ENCODE results near the gene PDSS2. TPM values are rescaled to one million over a fixed set of nuclear protein-coding genes. Genes with fewer than 3 reads are reported as not detected.

PDSS2 gene
- total and polyA plus RNA-seq, 2 of the 8 experiments (the other 6 are each of a cell fraction or from before 2014, with no cell fraction given): 10.7 to 16.1 TPM

DNA sequence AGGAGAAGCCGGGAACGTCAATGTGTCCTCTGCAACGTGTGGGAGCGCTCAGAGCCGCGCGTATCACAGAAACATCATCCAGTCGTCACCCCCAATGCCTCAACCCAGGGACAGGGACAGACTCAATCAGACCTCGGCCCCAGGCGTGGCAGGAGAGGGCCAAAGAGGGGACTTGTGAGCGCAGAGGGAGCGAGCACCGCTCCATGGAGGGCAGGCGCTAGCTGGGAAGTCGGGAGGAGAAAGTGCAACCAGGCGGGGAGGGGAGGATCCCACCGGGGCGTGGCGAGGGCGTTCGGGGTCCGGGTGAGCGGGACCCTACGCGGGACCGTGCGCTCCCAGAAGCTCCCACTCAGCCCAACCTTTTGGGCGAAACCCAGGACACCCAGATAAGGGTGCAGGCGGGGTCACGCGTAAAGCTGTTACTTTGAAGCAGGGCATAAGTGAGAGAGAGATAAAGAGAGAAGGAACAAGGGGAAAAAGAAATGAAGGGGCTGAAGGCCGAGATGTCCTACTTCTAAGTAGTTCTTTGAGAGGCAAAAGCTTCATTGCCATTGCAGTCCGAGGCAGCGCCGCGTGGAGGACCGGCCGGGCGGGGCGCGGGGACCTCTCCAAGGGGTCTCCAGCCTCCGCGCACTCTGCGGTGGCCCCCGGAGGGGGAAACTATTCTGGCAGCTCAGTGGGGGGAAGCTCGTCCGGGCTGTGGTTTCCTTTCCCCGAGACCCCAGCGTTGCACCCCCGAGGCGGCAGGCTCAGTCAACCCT is 29.7 kb upstream of the PDSS2 start:
- ChIA-PET CTCF (ENCODE audit: partially characterized antibody) (interaction anchor here (1.0 to 2.2 kb wide), 6 partner anchors 9 to 158 kb away, joined by 3 to 10 read pairs (median 4); partner anchors contain the start of gene PDSS2), POLR2A (ENCODE audit: partially characterized antibody) (interaction anchor here (0.6 to 5.4 kb wide), 4 partner anchors 8 to 204 kb away, joined by 3 to 26 read pairs (median 4); partner anchors contain the start of gene PDSS2)
- Histone ChIP-seq H3K9me3 (ENCODE audit: insufficient read depth in 2 of 2, low read depth in 1 of 2, low read length in 1 of 2) (no peaks in the 10 kb centered on the region), H3K27ac (ENCODE audit: low read depth, low read length) (no peak overlapping the region), H2BK5ac (ENCODE audit: low read depth, low read length) (no peak overlapping the region; the same call in 1 of the 2 replicates), H2AK5ac (ENCODE audit: low read depth, low read length) (no peak overlapping the region), H3K23me2 (ENCODE audit: low read depth, low read length) (peaks cover 26% of the 10 kb centered on the region), H3K79me2 (ENCODE audit: control insufficient read depth in 1 of 2, insufficient read depth in 2 of 2, low read length in 2 of 2) (no peaks in the 10 kb centered on the region), H3K23ac (ENCODE audit: insufficient read length) (no peak overlapping the region), H3K14ac (ENCODE audit: insufficient read length) (no peak overlapping the region), H3K27me3 (replicated peaks in 1 of 4; ENCODE audit: control insufficient read depth in 3 of 4, extremely low read depth in 1 of 4, insufficient read depth in 3 of 4, low read length in 3 of 4) (peaks cover 10 to 43% (median 27%) of the 10 kb centered on the region in 4 experiments), H3K36me3 (ENCODE audit: control insufficient read depth in 2 of 4, insufficient read depth in 4 of 4, low read length in 3 of 4) (no peaks in the 10 kb centered on the region), H4K5ac (ENCODE audit: insufficient read length, low read depth, low read length) (no peak overlapping the region), H2BK15ac (ENCODE audit: low read length) (no peak overlapping the region; the same call in 1 of the 2 replicates), H2BK20ac (ENCODE audit: low read length) (no peak overlapping the region), H3K4me3 (ENCODE audit: extremely low read depth in 1 of 4, insufficient read depth in 2 of 4, low read depth in 3 of 4, low read length in 4 of 4) (peak overlapping the region; percentile 63 to 91 (median 73)), H4K91ac (replicated peaks; ENCODE audit: insufficient read length, low read length) (peak overlapping the region; percentile 3), H2BK12ac (ENCODE audit: low read depth, low read length) (no peak overlapping the region), H2AFZ (ENCODE audit: low read length) (peak overlapping the region; percentile 29; the same call in 1 of the 2 replicates), H3K18ac (ENCODE audit: extremely low read depth, low read length) (peak overlapping the region; percentile 73; the same call in 1 of the 2 replicates), H4K8ac (ENCODE audit: extremely low read depth, insufficient read depth, low read length) (peak overlapping the region; percentile 52), H3K4me2 (ENCODE audit: insufficient read depth in 1 of 2, low read depth in 2 of 2, low read length in 2 of 2) (peak overlapping the region; percentile 97 to 99), H3K4me1 (replicated peaks in 1 of 4; ENCODE audit: control insufficient read depth in 3 of 4, insufficient read depth in 4 of 4, low read length in 3 of 4) (peaks cover 0 to 14% (median 10%) of the 10 kb centered on the region in 4 experiments; a peak in 6 of 7 replicates), H3K79me1 (ENCODE audit: low read depth, low read length) (no peaks in the 10 kb centered on the region; the same call in 1 of the 2 replicates), H3K9ac (replicated peaks in 1 of 4; ENCODE audit: extremely low read depth in 1 of 4, low read depth in 3 of 4, low read length in 3 of 4) (peak overlapping the region in 1 of 4 experiments; percentile 55; a peak in 3 of 7 replicates), H4K20me1 (replicated peaks in 1 of 2; ENCODE audit: control insufficient read depth in 1 of 2, insufficient read depth in 2 of 2, low read length in 2 of 2) (peaks cover 0 to 2% of the 10 kb centered on the region in 2 experiments), H2BK120ac (replicated peaks; ENCODE audit: low read depth, low read length) (no peak overlapping the region), H3K4ac (replicated peaks; ENCODE audit: insufficient read length, low read depth, low read length) (no peak overlapping the region), H3K56ac (replicated peaks; ENCODE audit: insufficient read length, low read depth, low read length) (no peak overlapping the region)
- DNase-seq (ENCODE audit: low read depth in 1 of 2, low spot score in 2 of 2) (peak in 1 of 2 experiments; percentile 85), FAIRE-seq (no peak)
- WGBS, 2 experiments (ENCODE audit: extremely low coverage in 1 of 2, insufficient coverage in 1 of 2, insufficient read length in 1 of 2, insufficient replicate concordance in 2 of 2, low coverage in 1 of 2, low lambda C conversion rate in 2 of 2, missing lambda C conversion rate in 1 of 2): 1% methylated on average over 38 of the region's 51 CpGs; no CpG with 5 or more reads in 1 of the 2 experiments
- TF ChIP-seq MAFK (IDR thresholded peaks at IDR 0.05; ENCODE audit: low read depth, low read length): no peak
- peak; percentile 95 for TF ChIP-seq KDM4A (IDR thresholded peaks at IDR 0.05; ENCODE audit: low read depth, low read length, severe bottlenecking)
- peak; percentile 89 for TF ChIP-seq CTBP2 (IDR thresholded peaks at IDR 0.05; ENCODE audit: borderline replicate concordance, insufficient read depth, insufficient read length, low read length)
- TF ChIP-seq RAD21 (IDR thresholded peaks at IDR 0.05 in 1 of 2, conservative IDR thresholded peaks at IDR 0.05 in 1 of 2; ENCODE audit: low read depth in 2 of 2, low read length in 2 of 2): peak; percentile 3 to 15; a peak in 1 of 4 replicates
- peak; percentile 76; the same call in 1 of the 2 replicates for TF ChIP-seq RBBP5 (IDR thresholded peaks at IDR 0.05; ENCODE audit: borderline replicate concordance, low read depth, low read length)
- TF ChIP-seq, protein P1, sequence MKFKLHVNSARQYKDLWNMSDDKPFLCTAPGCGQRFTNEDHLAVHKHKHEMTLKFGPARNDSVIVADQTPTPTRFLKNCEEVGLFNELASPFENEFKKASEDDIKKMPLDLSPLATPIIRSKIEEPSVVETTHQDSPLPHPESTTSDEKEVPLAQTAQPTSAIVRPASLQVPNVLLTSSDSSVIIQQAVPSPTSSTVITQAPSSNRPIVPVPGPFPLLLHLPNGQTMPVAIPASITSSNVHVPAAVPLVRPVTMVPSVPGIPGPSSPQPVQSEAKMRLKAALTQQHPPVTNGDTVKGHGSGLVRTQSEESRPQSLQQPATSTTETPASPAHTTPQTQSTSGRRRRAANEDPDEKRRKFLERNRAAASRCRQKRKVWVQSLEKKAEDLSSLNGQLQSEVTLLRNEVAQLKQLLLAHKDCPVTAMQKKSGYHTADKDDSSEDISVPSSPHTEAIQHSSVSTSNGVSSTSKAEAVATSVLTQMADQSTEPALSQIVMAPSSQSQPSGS (IDR thresholded peaks at IDR 0.05; ENCODE audit: low read length): no peak
- no peak for TF ChIP-seq USF2 (IDR thresholded peaks at IDR 0.05; ENCODE audit: low read length)
